ENCODE measurements around the gene EFR3B. TPM values are rescaled to one million over a fixed set of nuclear protein-coding genes. Genes with fewer than 3 reads are reported as not detected.
A peak's percentile ranks its signal among the peaks of the same experiment; 100 is the strongest.

The EFR3B gene
- total and polyA plus RNA-seq, 2 experiments from 2014 or later: 9.0 to 10.0 TPM

DNA sequence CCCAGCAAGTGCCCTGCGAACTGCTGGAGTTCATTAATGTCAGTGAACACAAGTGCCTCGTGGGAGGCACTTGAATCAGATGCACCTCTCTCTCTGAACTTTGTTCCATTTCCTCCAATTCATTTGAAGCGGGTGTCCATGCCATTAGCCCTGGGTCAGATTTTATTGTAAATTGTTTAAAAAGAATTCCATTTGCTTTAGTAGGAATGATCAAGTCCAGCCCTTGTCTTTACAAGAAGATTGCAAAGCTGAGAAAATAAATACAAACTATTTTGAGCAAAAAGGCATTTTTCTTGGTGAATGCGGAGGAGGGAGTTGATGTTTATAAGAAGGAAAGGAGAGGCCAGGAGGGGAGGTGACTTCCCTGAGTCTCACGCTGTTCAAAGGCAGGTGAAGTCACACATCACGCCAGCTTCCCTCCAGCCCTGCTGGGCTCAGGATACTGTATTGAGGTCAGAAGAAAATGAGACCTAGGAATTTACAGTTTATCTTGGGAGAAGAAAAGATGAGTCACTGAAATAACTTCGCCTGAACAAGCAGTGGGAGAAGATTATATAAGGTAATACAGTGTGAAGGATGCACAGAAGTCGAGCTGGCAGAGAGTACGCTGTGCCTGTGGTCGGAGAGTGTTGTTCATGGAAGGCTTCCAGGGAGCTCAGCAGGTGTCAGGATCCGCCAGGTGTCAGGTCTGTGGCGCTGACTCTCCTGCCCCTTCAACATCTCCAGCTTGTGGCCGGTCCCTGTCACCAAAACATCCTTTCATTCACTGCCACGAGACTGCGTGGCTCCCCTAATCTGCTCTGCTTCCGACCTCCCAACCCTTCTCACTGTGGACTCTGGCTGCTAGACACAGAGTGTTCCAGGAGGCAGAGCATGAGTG, 36.5 kb downstream of the EFR3B start:
- H3K4me3 ChIP-seq: no peak overlapping the region
- peak overlapping the region; percentile 2 for H3K27ac ChIP-seq
- TF ChIP-seq, protein P1, sequence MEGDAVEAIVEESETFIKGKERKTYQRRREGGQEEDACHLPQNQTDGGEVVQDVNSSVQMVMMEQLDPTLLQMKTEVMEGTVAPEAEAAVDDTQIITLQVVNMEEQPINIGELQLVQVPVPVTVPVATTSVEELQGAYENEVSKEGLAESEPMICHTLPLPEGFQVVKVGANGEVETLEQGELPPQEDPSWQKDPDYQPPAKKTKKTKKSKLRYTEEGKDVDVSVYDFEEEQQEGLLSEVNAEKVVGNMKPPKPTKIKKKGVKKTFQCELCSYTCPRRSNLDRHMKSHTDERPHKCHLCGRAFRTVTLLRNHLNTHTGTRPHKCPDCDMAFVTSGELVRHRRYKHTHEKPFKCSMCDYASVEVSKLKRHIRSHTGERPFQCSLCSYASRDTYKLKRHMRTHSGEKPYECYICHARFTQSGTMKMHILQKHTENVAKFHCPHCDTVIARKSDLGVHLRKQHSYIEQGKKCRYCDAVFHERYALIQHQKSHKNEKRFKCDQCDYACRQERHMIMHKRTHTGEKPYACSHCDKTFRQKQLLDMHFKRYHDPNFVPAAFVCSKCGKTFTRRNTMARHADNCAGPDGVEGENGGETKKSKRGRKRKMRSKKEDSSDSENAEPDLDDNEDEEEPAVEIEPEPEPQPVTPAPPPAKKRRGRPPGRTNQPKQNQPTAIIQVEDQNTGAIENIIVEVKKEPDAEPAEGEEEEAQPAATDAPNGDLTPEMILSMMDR (IDR thresholded peaks at IDR 0.05; ENCODE audit: low read depth, low read length): no peak
- no peaks in the 10 kb centered on the region for H3K36me3 ChIP-seq
- H3K4me1 ChIP-seq (ENCODE audit: low read depth): peaks cover 22% of the 10 kb centered on the region
- DNase-seq (ENCODE audit: low read depth in 1 of 2, low spot score in 1 of 2): peak; percentile 40 to 62
- no peaks in the 10 kb centered on the region for H3K9me3 ChIP-seq (ENCODE audit: low read depth)
- no peaks in the 10 kb centered on the region for H3K27me3 ChIP-seq

DNA sequence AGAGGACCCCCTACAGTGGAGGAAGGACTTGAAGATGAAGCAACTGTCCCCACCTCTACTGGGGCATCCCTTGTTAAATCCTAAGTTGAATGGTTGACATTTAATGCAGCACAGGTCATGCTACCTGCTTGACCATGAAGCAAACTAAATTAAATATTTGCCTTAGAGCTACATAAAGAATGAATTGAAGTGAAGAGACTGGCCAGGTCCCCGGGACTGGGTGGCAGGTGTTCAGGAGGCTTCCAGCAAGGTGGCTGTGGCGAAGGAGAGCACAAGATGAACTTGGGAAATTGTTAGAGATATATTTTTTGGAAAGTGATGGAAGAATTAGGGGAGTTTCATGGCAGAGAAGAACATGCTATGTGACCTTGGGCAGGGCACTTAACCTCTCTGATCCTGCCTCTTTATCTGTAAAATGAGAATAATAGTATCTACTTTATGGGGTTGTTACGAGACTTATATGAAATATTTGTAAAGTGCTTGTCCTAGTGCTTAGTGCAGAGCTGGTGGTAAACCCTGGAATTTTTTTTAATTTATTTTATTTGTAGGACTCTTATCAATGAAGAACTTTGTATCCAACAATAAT, 37.3 kb downstream of the EFR3B start:
- no peak overlapping the region for H3K4me3 ChIP-seq
- H3K27ac ChIP-seq: no peak overlapping the region
- no peak for DNase-seq (ENCODE audit: low read depth in 1 of 2, low spot score in 1 of 2)
- H3K9me3 ChIP-seq (ENCODE audit: low read depth): no peaks in the 10 kb centered on the region
- TF ChIP-seq, protein P1 (IDR thresholded peaks at IDR 0.05; ENCODE audit: low read depth, low read length): no peak
- no peaks in the 10 kb centered on the region for H3K27me3 ChIP-seq
- no peaks in the 10 kb centered on the region for H3K36me3 ChIP-seq
- H3K4me1 ChIP-seq (ENCODE audit: low read depth): peaks cover 22% of the 10 kb centered on the region

- TF ChIP-seq, protein P1 (IDR thresholded peaks at IDR 0.05; ENCODE audit: low read depth, low read length): no peak
- no peak overlapping the region for H3K4me3 ChIP-seq
- H3K9me3 ChIP-seq (ENCODE audit: low read depth): no peaks in the 10 kb centered on the region
- H3K36me3 ChIP-seq: no peaks in the 10 kb centered on the region
- no peak overlapping the region for H3K27ac ChIP-seq
- H3K4me1 ChIP-seq (ENCODE audit: low read depth): peaks cover 21% of the 10 kb centered on the region
- no peak for DNase-seq (ENCODE audit: low read depth in 1 of 2, low spot score in 1 of 2)
- no peaks in the 10 kb centered on the region for H3K27me3 ChIP-seq
Measured at GRCh38 chr2:25081237-25081790, 39.4 kb downstream of the EFR3B start.

DNA sequence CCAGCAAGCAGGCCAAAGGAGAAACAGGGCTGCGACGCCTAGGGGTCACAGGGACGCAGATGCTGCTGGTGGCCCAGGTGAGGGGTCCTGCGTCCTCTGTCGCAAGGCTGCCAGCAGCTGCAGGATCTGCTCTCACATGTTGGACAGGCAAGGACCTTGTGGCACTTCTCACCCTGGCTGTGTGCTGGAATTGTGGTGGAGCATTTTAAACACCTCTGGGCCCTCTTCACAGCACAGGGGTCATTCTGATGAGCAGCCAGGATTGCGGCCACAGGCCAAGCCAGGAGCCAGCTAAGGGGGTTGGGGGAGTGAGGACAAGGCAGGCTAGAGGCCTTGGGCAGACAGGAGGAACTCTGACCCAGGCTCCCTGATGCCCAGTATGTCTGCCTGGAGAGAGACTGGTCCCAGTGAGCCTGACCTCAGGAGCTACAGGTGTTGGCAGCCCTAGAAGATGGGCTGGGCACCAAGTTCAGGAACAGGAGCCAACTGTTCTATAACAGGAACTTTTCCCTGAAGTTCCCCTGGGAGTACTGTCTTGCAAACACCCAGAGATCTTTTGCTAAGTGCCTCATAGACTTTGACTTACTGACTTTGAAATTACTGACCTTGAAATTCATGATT, 40.2 kb downstream of the EFR3B start:
- DNase-seq (ENCODE audit: low read depth in 1 of 2, low spot score in 1 of 2): no peak
- Histone ChIP-seq H3K27ac (no peak overlapping the region), H3K9me3 (ENCODE audit: low read depth) (no peaks in the 10 kb centered on the region), H3K36me3 (no peaks in the 10 kb centered on the region), H3K27me3 (no peaks in the 10 kb centered on the region), H3K4me3 (no peak overlapping the region), H3K4me1 (ENCODE audit: low read depth) (peaks cover 15% of the 10 kb centered on the region)
- TF ChIP-seq, protein P1 (IDR thresholded peaks at IDR 0.05; ENCODE audit: low read depth, low read length): no peak

GRCh38 chr2:25085761-25086560, 44.1 kb downstream of the EFR3B start:
- no peaks in the 10 kb centered on the region for H3K27me3 ChIP-seq
- H3K27ac ChIP-seq: no peak overlapping the region
- H3K36me3 ChIP-seq: no peaks in the 10 kb centered on the region
- DNase-seq (ENCODE audit: low read depth in 1 of 2, low spot score in 1 of 2): no peak
- no peak overlapping the region for H3K4me3 ChIP-seq
- TF ChIP-seq, protein P1 (IDR thresholded peaks at IDR 0.05; ENCODE audit: low read depth, low read length): no peak
- H3K4me1 ChIP-seq (ENCODE audit: low read depth): no peaks in the 10 kb centered on the region
- no peaks in the 10 kb centered on the region for H3K9me3 ChIP-seq (ENCODE audit: low read depth)

All from cardiac muscle cell (in vitro differentiated cells and primary cell).